B cell (primary cell): ENCODE measurements around the gene STX2. TPM values are rescaled to one million over a fixed set of nuclear protein-coding genes. Genes with fewer than 3 reads are reported as not detected.

Source experiments
- ATAC-seq: fragments of 200-7000 bp; cut with Tn5 transposase; one replicate; pipeline ENCODE4 v1.10.0; 2021; ENCODE audit warnings: low read depth, mild to moderate bottlenecking, moderate number of reproducible peaks, moderate library complexity
- CTCF ChIA-PET: fragments of 350-600 bp; sonication (Branson Sonifier 250); formaldehyde crosslinking; loops from one replicate; lab custom pipeline; 2021; ENCODE audit warnings: antibody characterized with exemption, inconsistent platforms; lab: Charles Lee
- POLR2A ChIA-PET: fragments of 350-600 bp; sonication (Branson Sonifier 250); formaldehyde crosslinking; loops from one replicate; lab custom pipeline; 2021; ENCODE audit warnings: antibody characterized with exemption; lab: Charles Lee
- DNase-seq: peaks from one replicate; pipeline ENCODE4 v3.0.0; 2013
- H2AFZ ChIP-seq: 2 replicates; pipeline ENCODE4 v1.6.1; 2012; ENCODE audit warnings: mild to moderate bottlenecking, low read depth, low read length; ENCODE audit not compliant: insufficient read depth, poor library complexity, severe bottlenecking
- H3K27ac ChIP-seq, 2 donors: 1 replicate in 1 of 2; 2 replicates in 1 of 2; pipeline ENCODE4 v1.5.1; 2012 to 2013; ENCODE audit warnings: low read length in 2 of 2, mild to moderate bottlenecking in 2 of 2, moderate library complexity in 1 of 2
- H3K27me3 ChIP-seq, 4 experiments: fragments of 200-600 bp in 1 of 4; sonication (generic) in 1 of 4; replicated peaks in 1 of 4; 1 replicate in 2 of 4; 2 replicates in 2 of 4; pipeline versions ENCODE4 v1.6.1 to v1.7.0; 2013 to 2016; ENCODE audit warnings: low read length in 3 of 4, mild to moderate bottlenecking in 2 of 4, mixed read lengths in 1 of 4, moderate library complexity in 1 of 4; ENCODE audit not compliant: insufficient read depth in 4 of 4, control insufficient read depth in 3 of 4; ENCODE audit errors: control extremely low read depth in 1 of 4
- H3K36me3 ChIP-seq, 2 experiments: replicated peaks in 1 of 2; 1 replicate in 1 of 2; 2 replicates in 1 of 2; pipeline versions ENCODE4 v1.6.1 to v1.7.1; 2013; ENCODE audit warnings: low read length in 1 of 2; ENCODE audit not compliant: insufficient read depth in 2 of 2, control insufficient read depth in 1 of 2; ENCODE audit errors: control extremely low read depth in 1 of 2, extremely low read depth in 1 of 2
- H3K4me1 ChIP-seq, 2 donors: fragments of 200-600 bp in 1 of 2; sonication (generic) in 1 of 2; 1 replicate in 1 of 2; 2 replicates in 1 of 2; pipeline versions ENCODE4 v1.5.1 to v1.6.1; 2013 to 2017; ENCODE audit warnings: low read length in 2 of 2; ENCODE audit not compliant: control insufficient read depth in 2 of 2, insufficient read depth in 2 of 2
- H3K4me2 ChIP-seq: replicated peaks from 2 replicates; pipeline ENCODE3; 2012; ENCODE audit warnings: mild to moderate bottlenecking, low read depth, low read length; ENCODE audit not compliant: poor library complexity, severe bottlenecking
- H3K4me3 ChIP-seq, 5 experiments: fragments of 200-600 bp in 1 of 5; sonication (generic) in 1 of 5; 1 replicate in 3 of 5; 2 replicates in 2 of 5; pipeline versions ENCODE4 v1.5.1 to v1.7.0; 2011 to 2016; ENCODE audit warnings: low read length in 4 of 5, mild to moderate bottlenecking in 4 of 5, low read depth in 2 of 5, control low read depth in 1 of 5, moderate library complexity in 1 of 5; ENCODE audit not compliant: insufficient read depth in 1 of 5; ENCODE audit errors: control extremely low read depth in 1 of 5, extremely low read depth in 1 of 5
- H3K79me2 ChIP-seq: fragments of 200-600 bp; sonication (generic); one replicate; pipeline ENCODE4 v1.6.0; 2016; ENCODE audit warnings: low read length; ENCODE audit not compliant: control insufficient read depth, insufficient read depth
- H3K9ac ChIP-seq: fragments of 200-600 bp; sonication (generic); 2 replicates; pipeline ENCODE4 v1.6.1; 2017; ENCODE audit warnings: mild to moderate bottlenecking, low read length, moderate library complexity
- H3K9me3 ChIP-seq, 3 donors: one replicate each; pipeline versions ENCODE4 v1.6.1 to v1.7.1; 2013; ENCODE audit warnings: low read length in 2 of 3; ENCODE audit not compliant: control insufficient read depth in 2 of 3, insufficient read depth in 1 of 3; ENCODE audit errors: control extremely low read depth in 1 of 3
- H4K20me1 ChIP-seq: 2 replicates; pipeline ENCODE4 v1.6.0; 2012; ENCODE audit warnings: mild to moderate bottlenecking, low read length; ENCODE audit not compliant: insufficient read depth, control insufficient read depth, poor library complexity, severe bottlenecking
- H3K27ac Mint-ChIP-seq: one replicate; pipeline ENCODE4 v1.8.0; 2021; ENCODE audit warnings: mixed read lengths
- H3K27me3 Mint-ChIP-seq: one replicate; pipeline ENCODE4 v1.8.0; 2021; ENCODE audit warnings: mixed read lengths
- H3K4me1 Mint-ChIP-seq: one replicate; pipeline ENCODE4 v1.8.0; 2021; ENCODE audit warnings: mixed read lengths
- H3K4me3 Mint-ChIP-seq: one replicate; pipeline ENCODE4 v1.8.0; 2021; ENCODE audit warnings: mixed read lengths
- H3K9me3 Mint-ChIP-seq: one replicate; pipeline ENCODE4 v1.8.0; 2022; ENCODE audit warnings: mixed read lengths; ENCODE audit not compliant: insufficient read depth
- CTCF ChIP-seq: fragments of 200-600 bp; IDR thresholded peaks from one replicate; pipeline ENCODE4 v1.8.0; 2022; ENCODE audit warnings: antibody characterized with exemption, mild to moderate bottlenecking
- EZH2 ChIP-seq: IDR thresholded peaks from 2 replicates; pipeline ENCODE4 v1.6.1; 2012; ENCODE audit warnings: borderline replicate concordance, low read depth, mild to moderate bottlenecking, moderate library complexity, low read length; ENCODE audit not compliant: insufficient read depth, poor library complexity, severe bottlenecking
- WGBS: methylation state at CpG from one replicate; pipeline ENCODE4 v1.1.5; 2013; ENCODE audit warnings: missing lambda C conversion rate; ENCODE audit not compliant: insufficient coverage; 5-methylcytosine and 5-hydroxymethylcytosine counted together
- intact Hi-C: fragments of 100-400 bp; cut with micrococcal nuclease; formaldehyde crosslinking; loops from one replicate; pipeline ENCODE4 v1.10.0; 2022
- polyA plus RNA-seq: library from polyadenylated mRNA; depleted of rRNA; stranded (reverse); fragments of >200 nt; gene quantifications from 2 replicates; pipeline ENCODE4 v1.2.3, GENCODE V29; 2012
- total RNA-seq, 2 donors: library from RNA; stranded (reverse); fragments of 120-200 nt in 1 of 2; gene quantifications; 1 replicate in 1 of 2; 2 replicates in 1 of 2; pipeline versions ENCODE4 v1.2.3 to v1.2.4, GENCODE V29; 2013 to 2022

The STX2 gene
- total and polyA plus RNA-seq, 2 donors (not counting 1 experiment from before 2014, with no cell fraction given), result 12.7 to 19.8 TPM

- DNase-seq (no peak), ATAC-seq (no peak)
- no peak for TF ChIP-seq EZH2
- TF ChIP-seq CTCF, result no peak
- no peaks in the 10 kb centered on the region for H4K20me1 ChIP-seq
- no peak overlapping the region for H3K27ac ChIP-seq
- H3K27me3 Mint-ChIP-seq, result peaks cover 8% of the 10 kb centered on the region
- H3K9me3 ChIP-seq, result peaks cover 0 to 19% (median 0%) of the 10 kb centered on the region in 3 donors
- H3K4me3 Mint-ChIP-seq, result no peak overlapping the region
- ChIA-PET POLR2A (interaction anchor here (0.5 kb wide), 1 partner anchor 1029 kb away, joined by 5 read pairs; no protein-coding TSS in a partner anchor), CTCF (interaction anchor here (1.1 kb wide), 1 partner anchor 38 kb away, joined by 3 read pairs; no protein-coding TSS in a partner anchor)
- H3K27ac Mint-ChIP-seq, result no peak overlapping the region
- intact Hi-C loops, result no loop called here
- no peak overlapping the region for H3K9ac ChIP-seq
- WGBS, result 91% methylated on average over 3 of the region's 4 CpGs
- H3K4me3 ChIP-seq, result no peak overlapping the region
- no peaks in the 10 kb centered on the region for H3K4me1 ChIP-seq
- no peak overlapping the region for H2AFZ ChIP-seq
- no peaks in the 10 kb centered on the region for H3K79me2 ChIP-seq
- no peaks in the 10 kb centered on the region for H3K4me1 Mint-ChIP-seq
- H3K9me3 Mint-ChIP-seq, result peaks cover under 1% of the 10 kb centered on the region
- no peaks in the 10 kb centered on the region for H3K36me3 ChIP-seq
- no peak overlapping the region for H3K4me2 ChIP-seq
- H3K27me3 ChIP-seq, result no peaks in the 10 kb centered on the region
Measured at GRCh38 chr12:130862161-130862560, 23.1 kb upstream of the STX2 start.

GRCh38 chr12:130860311-130860710 is 21.3 kb upstream of the STX2 start:
- no peak overlapping the region for H3K9ac ChIP-seq
- CTCF ChIA-PET, result no interaction called here
- Mint-ChIP-seq H3K9me3 (peaks cover 5% of the 10 kb centered on the region), H3K27me3 (peaks cover 17% of the 10 kb centered on the region), H3K27ac (no peak overlapping the region), H3K4me1 (no peaks in the 10 kb centered on the region), H3K4me3 (no peak overlapping the region)
- peaks cover 0 to 22% (median 0%) of the 10 kb centered on the region in 3 donors for H3K9me3 ChIP-seq
- H3K79me2 ChIP-seq, result no peaks in the 10 kb centered on the region
- POLR2A ChIA-PET, result no interaction called here
- no peak overlapping the region for H2AFZ ChIP-seq
- no peaks in the 10 kb centered on the region for H3K4me1 ChIP-seq
- H3K27ac ChIP-seq, result no peak overlapping the region
- H3K36me3 ChIP-seq, result no peaks in the 10 kb centered on the region
- no peaks in the 10 kb centered on the region for H4K20me1 ChIP-seq
- H3K4me2 ChIP-seq, result no peak overlapping the region
- peaks cover 0 to 4% (median 0%) of the 10 kb centered on the region in 4 experiments for H3K27me3 ChIP-seq
- H3K4me3 ChIP-seq, result no peak overlapping the region
- ATAC-seq, result no peak
- intact Hi-C loops, result no loop called here
- no peak for DNase-seq
- no peak for TF ChIP-seq CTCF
- TF ChIP-seq EZH2, result no peak
- 94% methylated on average over 5 of the region's 9 CpGs for WGBS
